Tibial artery (tissue), 4 donors: ENCODE results near the gene XIRP2.
"Not testable (repeated sequence)": the region's sequence is repeated elsewhere in the genome, so short reads cannot be mapped to it uniquely, and the experiment has no call there.

Experiments
- DNase-seq, 2 donors: peaks; one replicate each; pipeline ENCODE4 v3.0.0-alpha.2; 2019
- H3K27ac ChIP-seq, 2 donors: fragments of 200-600 bp; sonication (generic) in 1 of 2; 1 replicate in 1 of 2; 2 replicates in 1 of 2; pipeline ENCODE4 v1.5.1; 2018 to 2019; ENCODE audit warnings: mild to moderate bottlenecking in 1 of 2
- H3K27me3 ChIP-seq, 2 donors: fragments of 200-600 bp; sonication (generic) in 1 of 2; one replicate each; pipeline versions ENCODE4 v1.5.1 to v1.6.0; 2016 to 2019
- H3K36me3 ChIP-seq, 3 donors: fragments of 200-600 bp; sonication (generic) in 2 of 3; one replicate each; pipeline ENCODE4 v1.5.1; 2016 to 2019; ENCODE audit warnings: mild to moderate bottlenecking in 2 of 3
- H3K4me1 ChIP-seq, 4 donors: fragments of 200-600 bp; sonication (generic) in 2 of 4; 1 replicate in 3 of 4; 2 replicates in 1 of 4; pipeline ENCODE4 v1.5.1; 2016 to 2019
- H3K4me3 ChIP-seq, 2 donors: fragments of 200-600 bp; sonication (generic) in 1 of 2; 1 replicate in 1 of 2; 2 replicates in 1 of 2; pipeline ENCODE4 v1.5.1; 2018 to 2019; ENCODE audit warnings: mild to moderate bottlenecking in 2 of 2
- H3K9me3 ChIP-seq, 3 donors: fragments of 200-600 bp; sonication (generic) in 1 of 3; one replicate each; pipeline ENCODE4 v1.5.1; 2016 to 2019
- intact Hi-C: fragments of 100-400 bp; cut with DNase I; formaldehyde crosslinking; loops from one replicate; pipeline ENCODE4 v1.15.0; 2023; ENCODE audit warnings: low total_unique reads
- TF ChIP-seq, protein P1 (sequence below), 2 experiments: fragments of 200-600 bp in 1 of 2; fragments of 450-650 bp in 1 of 2; IDR thresholded peaks; one replicate each; pipeline ENCODE4 v1.5.1; 2017 to 2019; ENCODE audit warnings: antibody characterized with exemption in 2 of 2, mild to moderate bottlenecking in 1 of 2, moderate library complexity in 1 of 2

XIRP2 gene

DNA sequence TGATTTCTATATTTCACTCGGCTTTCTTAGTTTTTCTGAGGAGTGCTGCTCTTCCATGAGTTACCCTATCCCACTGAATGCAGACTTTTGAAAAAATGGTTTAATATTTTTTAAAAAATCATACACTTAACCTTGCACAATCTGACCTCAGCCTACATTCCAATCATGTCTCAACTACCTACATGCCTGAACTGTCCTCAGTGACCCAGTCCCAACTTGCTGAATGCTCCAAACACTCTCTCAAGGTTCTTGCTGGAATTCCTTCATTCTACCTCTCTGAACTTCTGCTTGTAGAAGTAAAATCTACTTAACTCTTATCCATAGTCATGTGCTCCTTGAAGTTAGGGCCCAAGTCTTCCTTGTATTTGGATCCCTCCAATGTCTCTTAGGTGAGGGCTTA, 181.6 kb downstream of the XIRP2 start:
- H3K9me3 ChIP-seq, result no peaks in the 10 kb centered on the region
- DNase-seq, result no peak
- intact Hi-C loops, result no loop called here
- H3K36me3 ChIP-seq, result no peaks in the 10 kb centered on the region
- no peak overlapping the region for H3K4me3 ChIP-seq
- TF ChIP-seq, protein P1, sequence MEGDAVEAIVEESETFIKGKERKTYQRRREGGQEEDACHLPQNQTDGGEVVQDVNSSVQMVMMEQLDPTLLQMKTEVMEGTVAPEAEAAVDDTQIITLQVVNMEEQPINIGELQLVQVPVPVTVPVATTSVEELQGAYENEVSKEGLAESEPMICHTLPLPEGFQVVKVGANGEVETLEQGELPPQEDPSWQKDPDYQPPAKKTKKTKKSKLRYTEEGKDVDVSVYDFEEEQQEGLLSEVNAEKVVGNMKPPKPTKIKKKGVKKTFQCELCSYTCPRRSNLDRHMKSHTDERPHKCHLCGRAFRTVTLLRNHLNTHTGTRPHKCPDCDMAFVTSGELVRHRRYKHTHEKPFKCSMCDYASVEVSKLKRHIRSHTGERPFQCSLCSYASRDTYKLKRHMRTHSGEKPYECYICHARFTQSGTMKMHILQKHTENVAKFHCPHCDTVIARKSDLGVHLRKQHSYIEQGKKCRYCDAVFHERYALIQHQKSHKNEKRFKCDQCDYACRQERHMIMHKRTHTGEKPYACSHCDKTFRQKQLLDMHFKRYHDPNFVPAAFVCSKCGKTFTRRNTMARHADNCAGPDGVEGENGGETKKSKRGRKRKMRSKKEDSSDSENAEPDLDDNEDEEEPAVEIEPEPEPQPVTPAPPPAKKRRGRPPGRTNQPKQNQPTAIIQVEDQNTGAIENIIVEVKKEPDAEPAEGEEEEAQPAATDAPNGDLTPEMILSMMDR (IDR thresholded peaks at IDR 0.05), result no peak
- no peaks in the 10 kb centered on the region for H3K27me3 ChIP-seq
- no peaks in the 10 kb centered on the region for H3K4me1 ChIP-seq
- no peak overlapping the region for H3K27ac ChIP-seq

DNA sequence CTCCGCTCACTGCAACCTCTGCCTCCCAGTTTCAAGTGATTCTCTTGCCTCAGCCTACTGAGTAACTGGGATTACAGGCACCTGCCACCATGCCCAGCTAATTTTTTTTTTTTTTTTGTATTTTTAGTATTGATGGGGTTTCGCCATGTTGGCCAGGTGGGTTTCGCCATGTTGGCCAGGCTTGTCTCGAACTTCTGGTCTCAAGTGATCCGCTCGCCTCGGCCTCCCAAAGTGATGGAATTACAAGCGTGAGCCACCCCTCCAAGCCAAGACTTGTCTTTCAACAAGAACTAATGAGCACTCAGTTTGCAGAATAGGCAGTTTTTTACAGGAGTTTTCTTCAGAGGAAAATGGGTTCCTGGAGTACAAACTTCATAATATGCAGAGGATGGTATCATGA, 187.4 kb downstream of the XIRP2 start:
- H3K9me3 ChIP-seq, H3K4me3 ChIP-seq, intact Hi-C loops, H3K36me3 ChIP-seq, DNase-seq, H3K27ac ChIP-seq, H3K27me3 ChIP-seq, H3K4me1 ChIP-seq: not testable (repeated sequence)

DNA sequence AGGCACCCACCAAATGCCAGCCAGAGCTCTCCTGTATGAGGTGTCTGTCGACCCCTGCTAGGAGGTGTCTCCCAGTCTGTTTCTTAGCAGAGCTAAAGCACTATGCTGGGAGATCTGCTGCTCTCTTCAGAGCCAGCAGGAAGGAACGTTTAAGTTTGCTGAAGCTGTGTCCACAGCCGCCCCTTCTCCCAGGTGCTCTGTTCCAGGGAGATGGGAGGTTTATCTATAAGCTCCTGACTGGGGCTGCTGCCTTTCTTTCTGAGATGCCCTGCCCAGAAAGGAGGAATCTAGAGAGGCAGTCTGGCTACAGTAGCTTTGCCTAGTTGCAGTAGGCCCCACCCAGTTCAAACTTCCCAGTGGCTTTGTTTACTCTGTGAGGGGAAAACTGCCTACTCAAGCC, 210.7 kb downstream of the XIRP2 start:
- intact Hi-C loops, H3K27me3 ChIP-seq, H3K4me3 ChIP-seq, H3K9me3 ChIP-seq, DNase-seq, H3K4me1 ChIP-seq, H3K27ac ChIP-seq, H3K36me3 ChIP-seq: not testable (repeated sequence)

DNA sequence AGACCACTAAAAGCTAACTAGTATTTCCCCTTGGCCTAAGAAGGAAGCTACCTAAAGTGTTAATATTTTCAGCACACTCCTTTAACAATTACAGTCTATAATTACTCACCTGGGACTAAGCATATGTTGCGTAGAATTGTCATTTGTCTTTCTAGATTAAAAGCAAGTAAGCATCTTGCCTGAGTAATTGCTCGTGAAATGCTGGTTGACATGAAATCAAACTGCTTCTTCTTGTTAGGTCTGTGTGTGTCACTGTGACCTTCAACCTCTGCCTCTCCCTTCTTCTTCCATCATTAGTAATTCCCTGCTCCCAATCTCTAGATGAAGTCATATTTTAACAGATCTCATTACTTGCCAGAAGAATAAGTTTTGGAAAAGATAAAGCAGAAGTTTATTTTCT, 212.2 kb downstream of the XIRP2 start:
- no peak for DNase-seq
- Histone ChIP-seq H3K9me3 (no peaks in the 10 kb centered on the region), H3K36me3 (no peaks in the 10 kb centered on the region), H3K4me1 (no peaks in the 10 kb centered on the region), H3K27ac (no peak overlapping the region), H3K27me3 (no peaks in the 10 kb centered on the region), H3K4me3 (no peak overlapping the region)
- TF ChIP-seq, protein P1 (IDR thresholded peaks at IDR 0.05), result no peak
- intact Hi-C loops, result loop anchor here (5.0 kb wide), 1 partner anchor 73 kb away; no protein-coding TSS in a partner anchor

DNA sequence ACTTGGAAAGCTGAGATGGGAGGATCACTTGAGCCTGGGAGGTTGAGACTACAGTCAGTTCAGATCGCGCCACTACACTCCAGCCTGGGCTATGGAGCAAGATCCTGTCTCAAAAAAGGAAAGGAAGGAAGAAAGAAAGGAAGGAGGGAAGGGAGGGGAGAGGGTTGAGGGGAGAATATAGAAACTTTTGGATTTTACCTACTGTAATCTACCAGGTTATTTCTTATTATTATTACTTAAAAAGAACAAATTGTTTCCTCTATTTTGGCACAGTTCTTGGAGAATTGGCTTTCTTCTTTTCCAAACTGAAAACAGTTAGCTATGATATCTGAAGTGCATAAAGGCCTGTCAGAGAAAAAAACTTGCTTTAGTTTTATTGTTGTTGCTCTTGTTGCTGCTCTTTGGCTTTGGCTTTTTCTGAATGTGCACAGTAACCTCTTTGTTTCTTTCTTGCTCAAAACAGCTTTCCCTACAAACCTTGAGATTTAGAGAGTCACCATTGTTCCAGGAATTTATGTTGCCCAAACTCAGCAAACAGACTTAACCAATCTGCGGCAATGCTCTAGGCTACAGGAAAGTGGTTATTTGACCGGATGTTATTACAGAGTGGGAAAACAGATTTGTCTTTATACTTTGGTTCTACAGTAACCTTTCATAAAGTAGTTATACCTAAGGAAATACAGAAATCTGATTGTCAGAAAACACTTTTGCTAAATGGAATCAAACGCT, 214.9 kb downstream of the XIRP2 start:
- Histone ChIP-seq H3K4me3 (no peak overlapping the region), H3K27ac (no peak overlapping the region), H3K36me3 (no peaks in the 10 kb centered on the region), H3K4me1 (no peaks in the 10 kb centered on the region), H3K9me3 (no peaks in the 10 kb centered on the region), H3K27me3 (no peaks in the 10 kb centered on the region)
- no peak for DNase-seq
- intact Hi-C loops, result loop anchor here (5.0 kb wide), 1 partner anchor 76 kb away; no protein-coding TSS in a partner anchor
- TF ChIP-seq, protein P1 (IDR thresholded peaks at IDR 0.05), result no peak

DNA sequence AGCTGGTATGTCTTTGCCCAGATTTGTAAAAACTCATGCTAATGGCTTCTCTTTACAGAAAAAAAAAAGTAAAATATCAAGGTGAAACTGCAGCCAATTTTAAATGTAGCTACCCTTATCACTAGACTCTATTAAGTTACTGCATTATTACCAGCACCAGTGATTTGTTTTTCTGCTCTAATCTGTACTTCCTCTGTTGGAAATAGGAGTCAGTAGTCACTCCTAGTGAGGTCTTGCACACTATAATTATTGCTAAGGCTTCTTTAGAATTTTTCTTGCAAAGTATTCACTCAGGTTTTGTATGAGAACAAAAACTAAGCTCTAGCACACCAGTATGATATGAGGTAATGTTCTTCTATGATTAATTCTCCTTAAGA, 215.5 kb downstream of the XIRP2 start:
- no peaks in the 10 kb centered on the region for H3K36me3 ChIP-seq
- TF ChIP-seq, protein P1 (IDR thresholded peaks at IDR 0.05), result no peak
- intact Hi-C loops, result loop anchor here (5.0 kb wide), 1 partner anchor 76 kb away; no protein-coding TSS in a partner anchor
- no peaks in the 10 kb centered on the region for H3K4me1 ChIP-seq
- H3K4me3 ChIP-seq, result no peak overlapping the region
- no peaks in the 10 kb centered on the region for H3K9me3 ChIP-seq
- DNase-seq, result no peak
- H3K27me3 ChIP-seq, result no peaks in the 10 kb centered on the region
- H3K27ac ChIP-seq, result no peak overlapping the region
